Stimulated activated CD4-positive, alpha-beta T cell treated with anti-CD3 and anti-CD28 coated beads, Interleukin-15, amount 100 ng/mL, for 1 hour (primary cell): ENCODE results near the gene HAUS1.
"Not testable (repeated sequence)": the region's sequence is repeated elsewhere in the genome, so short reads cannot be mapped to it uniquely, and the experiment has no call there.

Experiments used
- DNase-seq, 2 donors: peaks; one replicate each; pipeline ENCODE4 v3.0.0-alpha.2; 2020; ENCODE audit warnings: low read depth in 1 of 2, low spot score in 1 of 2

Gene HAUS1

DNA sequence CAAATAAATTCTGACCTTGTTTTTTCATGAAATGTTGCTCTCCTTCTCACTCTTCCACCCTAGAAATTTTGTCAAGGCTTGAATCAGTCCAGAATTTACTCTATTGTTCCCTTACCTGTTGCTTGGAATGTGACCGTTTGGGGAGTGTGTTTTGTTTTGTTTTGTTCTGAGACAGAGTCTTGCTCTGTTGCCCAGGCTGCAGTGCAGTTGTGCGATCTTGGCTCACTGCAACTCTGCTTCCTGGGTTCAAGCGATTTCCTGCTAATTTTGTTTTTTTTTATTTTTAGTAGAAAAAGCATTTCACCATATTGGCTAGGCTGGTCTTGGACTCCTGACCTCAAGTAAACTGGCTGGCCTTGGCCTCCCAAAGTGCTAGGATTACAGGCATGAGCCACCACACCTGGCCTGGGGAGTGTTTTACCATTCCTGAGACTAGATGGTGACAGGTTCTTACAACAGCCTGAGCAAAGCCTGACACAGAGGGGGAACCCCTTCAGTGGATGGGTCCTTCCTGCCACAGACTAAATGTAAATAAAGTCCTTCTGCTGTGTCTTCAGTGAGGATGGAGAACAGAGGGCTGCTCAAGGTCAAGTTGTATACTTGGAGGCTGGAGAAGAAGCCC, 52.0 kb downstream of the HAUS1 start:
- DNase-seq, result no peak

DNA sequence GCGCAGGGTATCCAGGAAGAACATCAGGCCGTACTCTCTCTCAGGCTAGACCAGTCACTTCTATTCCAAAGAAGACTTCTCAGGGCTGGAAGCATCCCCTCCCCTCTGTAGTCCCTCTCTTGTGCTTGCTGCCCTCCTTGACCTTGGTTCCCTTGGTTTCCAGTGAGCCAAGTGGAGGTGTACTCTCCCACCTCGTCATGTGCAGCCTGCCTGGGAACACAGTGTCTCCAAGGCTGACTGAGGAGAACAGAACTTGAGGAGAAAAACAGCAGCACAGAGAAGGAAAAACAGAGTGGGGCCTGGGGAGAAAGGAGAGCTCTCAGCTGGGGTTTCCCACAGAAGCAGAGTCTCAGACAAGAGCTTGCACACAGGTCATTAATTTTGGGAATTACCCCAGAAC, 52.7 kb downstream of the HAUS1 start:
- DNase-seq, result no peak

DNA sequence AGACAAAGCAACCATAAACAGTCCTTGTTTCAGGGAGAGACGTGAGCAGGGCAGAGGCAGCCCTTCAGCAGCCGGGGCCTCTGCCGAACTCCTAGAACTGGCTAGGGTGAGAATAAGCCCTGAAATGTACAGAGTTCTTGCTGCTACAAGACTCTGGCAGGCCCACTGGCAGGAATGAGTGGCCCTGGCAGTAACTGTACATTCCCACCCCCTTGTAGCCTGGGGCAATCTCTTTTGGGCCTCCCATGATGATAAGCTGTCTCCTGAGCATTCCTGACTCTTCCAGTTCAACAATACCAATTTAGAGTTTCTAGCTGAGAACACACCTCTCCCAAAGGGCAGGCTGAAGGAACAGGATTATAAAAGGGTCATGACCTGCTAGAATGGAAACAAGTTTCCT, 54.3 kb downstream of the HAUS1 start:
- DNase-seq, result no peak

DNA sequence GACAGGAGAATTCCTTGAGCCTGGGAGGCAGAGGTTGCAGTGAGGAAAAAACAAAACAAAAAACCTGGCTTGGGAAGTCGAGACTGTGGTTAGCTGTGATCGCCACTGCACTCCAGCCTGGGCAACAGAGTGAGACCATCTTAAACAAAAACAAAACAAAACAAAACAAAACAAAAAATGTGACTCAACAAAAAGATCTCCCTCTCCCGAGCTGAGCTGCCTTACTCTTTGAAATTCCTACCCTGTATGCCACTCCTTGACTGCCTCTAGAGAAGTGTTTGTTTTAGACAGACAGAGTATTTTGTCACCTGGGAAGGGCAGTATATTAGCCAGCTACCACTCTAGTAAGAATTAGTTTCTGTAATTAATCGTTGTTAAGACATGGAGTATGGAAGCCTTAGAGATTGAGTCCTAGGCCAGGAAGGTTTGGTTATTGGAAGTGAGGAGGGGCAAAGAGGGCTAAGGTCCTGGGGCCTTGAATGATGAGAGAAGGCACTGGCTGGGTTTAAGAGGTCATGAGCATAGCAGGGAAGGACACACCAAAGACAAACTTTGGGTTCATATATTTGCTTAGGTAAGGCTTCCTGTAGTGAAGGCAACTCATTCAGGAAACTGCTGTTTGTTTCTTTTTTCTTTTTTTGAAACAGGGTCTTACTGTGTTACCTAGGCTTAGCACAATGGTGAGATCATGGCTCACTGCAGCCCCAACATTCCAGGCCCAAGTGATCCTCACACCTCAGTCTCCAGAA, 56.0 kb downstream of the HAUS1 start:
- DNase-seq, result no peak

DNA sequence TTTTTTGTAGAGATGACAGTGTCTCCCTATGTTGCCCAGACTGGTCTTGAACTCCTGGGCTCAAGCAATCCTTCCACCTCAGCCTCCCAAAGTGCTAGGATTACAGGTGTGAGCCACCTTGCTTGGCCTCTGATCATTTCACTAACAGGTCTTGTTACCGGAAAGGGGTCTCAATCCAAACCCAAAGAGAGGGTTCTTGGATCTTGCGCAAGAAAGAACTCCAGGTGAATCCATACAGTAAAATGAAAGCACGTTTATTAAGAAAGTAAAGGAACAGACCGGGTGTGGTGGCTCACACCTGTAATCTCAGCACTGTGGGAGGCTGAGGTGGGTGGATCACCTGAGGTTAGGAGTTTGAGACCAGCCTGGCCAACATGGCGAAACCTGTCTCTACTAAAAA, 56.7 kb downstream of the HAUS1 start:
- not testable (repeated sequence) for DNase-seq

DNA sequence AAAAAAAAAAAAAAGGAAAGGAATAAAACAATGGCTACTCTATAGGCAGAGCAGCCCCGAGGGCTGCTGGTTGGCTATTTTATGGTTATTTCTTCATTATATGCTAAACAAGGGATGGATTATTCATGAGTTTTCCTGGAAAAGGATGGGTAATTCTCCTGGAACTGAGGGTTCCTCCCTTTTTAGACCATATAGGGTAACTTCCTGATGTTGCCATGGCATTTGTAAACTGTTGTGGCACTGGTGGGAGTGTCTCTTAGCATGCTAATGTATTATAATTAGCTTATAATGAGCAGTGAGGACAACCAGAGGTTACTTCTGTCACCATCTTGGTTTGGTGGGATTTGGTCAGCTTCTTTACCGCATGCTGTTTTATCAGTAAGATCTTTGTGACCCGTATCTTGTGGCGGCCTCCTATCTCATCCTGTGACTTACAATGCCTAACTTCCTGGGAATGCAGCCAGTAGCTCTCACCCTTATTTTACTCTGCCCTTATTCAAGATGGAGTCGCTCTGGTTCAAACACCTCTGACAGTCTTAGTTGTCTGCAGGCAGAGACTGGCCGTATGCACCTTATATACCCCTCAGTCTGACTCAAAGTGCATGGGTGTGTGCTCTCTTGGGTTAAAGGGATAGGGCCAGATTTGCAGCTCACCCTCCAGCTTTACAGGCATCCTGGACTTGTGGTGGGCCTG, 57.7 kb downstream of the HAUS1 start:
- DNase-seq, result no peak

DNA sequence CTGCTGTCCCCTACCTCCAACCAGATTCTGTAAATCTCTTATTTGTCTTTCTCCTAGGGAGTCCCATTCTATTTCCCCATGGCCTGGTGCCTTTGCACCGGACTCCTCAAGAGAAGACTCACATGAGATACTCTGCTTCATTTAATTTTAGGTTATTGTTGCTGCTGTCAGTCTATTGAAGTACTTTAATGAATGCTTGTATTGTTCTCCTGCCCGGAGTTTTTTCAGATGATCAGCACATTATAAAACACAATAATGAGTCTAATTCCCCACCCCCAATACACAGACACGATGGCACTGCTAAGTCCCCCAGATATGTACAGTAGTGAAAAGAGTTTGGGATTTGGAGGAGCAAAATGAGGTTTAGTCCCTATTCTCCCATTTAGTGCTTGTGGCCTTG, 58.9 kb downstream of the HAUS1 start:
- DNase-seq, result no peak

DNA sequence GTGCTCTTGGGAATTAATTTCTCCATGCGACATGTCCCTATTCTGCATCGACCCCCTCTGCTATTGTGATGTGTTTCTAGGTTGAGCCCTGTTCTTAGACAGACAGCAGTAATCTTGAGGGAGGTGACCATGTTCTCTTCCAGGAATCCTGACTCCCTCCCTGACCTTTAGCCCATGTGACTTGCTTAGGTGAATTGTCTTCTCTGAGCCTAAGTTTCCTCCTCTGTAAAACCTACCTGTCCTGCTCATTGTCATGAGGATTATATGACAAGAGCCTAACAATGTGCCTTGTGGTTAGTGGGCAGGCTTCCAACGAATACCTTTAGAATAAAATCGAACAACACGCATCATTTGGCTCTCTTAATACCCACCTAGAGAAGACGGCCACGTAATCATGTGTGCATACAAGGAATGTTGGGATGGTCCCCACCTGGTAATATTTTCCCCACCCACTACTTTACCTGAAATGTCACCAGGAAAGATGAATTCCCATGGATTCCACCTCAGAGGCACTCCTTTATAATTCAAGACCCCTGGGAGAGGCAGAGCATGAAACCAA, 59.8 kb downstream of the HAUS1 start:
- no peak for DNase-seq

DNA sequence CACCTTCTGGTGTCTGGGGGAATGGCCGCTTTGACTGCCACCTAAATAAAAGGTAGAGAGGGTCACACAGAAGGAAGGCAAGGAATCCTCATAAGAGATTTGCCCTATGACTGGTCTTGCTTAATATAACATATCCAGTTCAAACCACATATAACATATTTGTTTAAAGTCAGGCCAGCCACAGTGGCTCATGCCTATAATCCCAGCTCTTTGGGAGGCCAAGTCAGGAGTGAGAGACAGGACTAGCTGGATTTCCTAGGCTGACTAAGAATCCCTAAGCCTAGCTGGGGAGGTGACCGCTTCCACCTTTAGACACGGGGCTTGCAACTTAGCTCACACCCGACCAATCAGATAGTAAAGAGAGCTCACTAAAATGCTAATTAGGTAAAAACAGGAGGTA, 60.3 kb downstream of the HAUS1 start:
- DNase-seq, result not testable (repeated sequence)

DNA sequence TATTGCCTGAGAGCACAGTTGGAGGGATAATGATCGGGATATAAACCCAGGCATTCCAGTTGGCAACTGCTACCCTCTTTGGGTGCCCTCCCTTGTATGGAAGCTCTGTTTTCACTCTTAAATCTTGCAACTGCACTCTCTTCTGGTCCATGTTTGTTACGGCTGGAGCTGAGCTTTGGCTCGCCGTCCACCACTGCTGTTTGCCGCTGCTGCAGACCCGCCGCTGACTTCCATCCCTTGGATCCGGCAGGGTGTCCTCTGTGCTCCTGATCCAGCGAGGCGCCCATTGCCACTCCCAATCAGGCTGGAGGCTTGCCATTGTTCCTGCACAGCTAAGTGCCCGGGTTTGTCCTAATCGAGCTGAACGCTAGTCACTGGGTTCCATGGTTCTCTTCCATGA, 60.7 kb downstream of the HAUS1 start:
- DNase-seq, result no peak

DNA sequence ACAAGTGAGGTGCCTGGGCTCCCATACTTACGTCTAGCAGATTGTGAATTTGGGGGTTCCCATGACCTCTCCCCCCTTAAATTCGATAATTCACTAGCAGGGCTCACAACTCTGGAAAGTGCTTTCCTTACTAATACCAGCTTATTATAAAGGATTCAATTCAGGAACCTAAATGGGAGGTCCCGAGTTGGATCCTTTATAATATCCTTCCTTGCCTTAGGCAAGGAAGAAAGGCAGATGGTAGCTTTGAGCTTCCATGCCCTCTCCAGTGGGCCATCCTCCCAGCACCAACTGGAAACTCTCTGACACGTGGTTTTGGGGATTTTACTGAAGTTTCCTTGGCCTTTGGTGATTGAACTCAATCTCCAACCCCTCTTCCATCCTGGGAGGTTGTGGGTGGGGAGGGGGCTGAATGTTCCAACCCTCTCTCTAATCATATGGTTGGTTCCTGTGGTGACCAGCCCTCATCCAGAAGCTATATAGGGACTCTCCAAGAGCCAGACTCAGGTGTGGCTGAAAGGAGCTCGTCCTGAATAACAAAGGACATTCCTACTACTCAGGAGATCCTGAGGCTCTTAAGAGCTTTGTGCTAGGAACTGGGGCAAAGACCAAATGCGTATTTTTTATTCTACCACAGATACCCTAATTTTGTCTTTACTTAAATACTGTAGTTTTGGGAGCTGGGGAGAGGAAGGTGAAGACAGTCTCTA, 62.2 kb downstream of the HAUS1 start:
- no peak for DNase-seq

DNA sequence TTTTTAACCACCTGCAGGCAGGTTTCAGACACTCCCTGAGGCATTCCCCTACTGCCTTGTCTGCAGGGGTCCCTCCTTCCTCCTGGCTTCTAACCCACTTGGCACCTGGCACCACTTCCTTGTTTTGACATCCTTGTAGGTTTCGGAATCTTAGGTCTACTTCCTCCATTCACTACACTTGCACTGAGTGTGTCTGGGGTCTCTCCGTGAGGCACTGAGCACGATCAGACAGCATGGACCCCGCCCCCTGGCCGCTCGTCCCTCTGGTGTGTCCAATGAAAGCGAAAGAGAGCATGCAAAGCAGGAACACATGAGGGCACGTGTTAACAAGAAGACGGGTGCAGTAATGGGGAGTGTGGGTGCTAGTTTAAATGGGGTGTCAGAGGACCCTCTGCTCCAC, 63.8 kb downstream of the HAUS1 start:
- no peak for DNase-seq

DNA sequence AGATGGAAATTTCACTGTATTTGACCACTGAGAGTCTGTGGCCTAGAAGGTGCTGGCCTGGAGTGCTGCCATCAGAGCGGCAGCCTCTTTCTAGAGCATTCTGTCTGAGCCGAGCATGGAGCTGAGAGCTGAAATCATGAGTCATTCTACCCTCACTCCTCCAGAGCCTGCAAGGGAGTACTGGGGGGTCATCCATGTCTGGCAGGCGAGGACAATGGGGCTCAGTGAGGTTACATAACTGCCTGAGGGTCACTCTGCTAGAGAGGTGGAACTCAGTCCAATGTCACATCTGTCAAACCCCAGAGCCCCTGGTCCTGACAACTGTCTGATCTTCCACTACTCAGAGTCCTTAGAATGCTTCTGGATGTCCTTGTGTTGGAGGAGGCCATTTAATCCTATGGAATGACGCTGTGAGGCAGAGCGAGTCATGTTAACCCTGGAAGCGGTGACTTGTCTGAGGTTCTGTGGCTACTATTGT, 65.3 kb downstream of the HAUS1 start:
- DNase-seq, result no peak

DNA sequence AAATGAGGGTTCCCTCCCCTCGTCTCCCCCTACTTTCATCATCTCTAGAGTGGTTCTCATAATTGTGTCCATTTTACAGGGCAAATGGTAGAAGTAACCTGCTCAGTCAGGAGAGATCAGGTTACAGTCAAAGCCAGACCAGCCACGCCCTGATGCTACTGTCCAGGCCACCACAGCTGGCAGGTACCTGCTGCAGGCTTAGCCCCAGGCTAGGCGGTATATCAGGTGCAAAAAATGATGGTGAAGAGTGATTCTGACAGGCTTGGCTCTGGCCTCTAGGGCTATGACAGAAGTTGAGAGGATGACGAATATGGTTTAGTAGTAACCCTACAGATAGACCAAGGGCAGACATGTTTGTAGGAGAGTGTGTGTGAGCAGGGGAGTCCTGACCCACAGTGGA, 67.1 kb downstream of the HAUS1 start:
- DNase-seq, result no peak

DNA sequence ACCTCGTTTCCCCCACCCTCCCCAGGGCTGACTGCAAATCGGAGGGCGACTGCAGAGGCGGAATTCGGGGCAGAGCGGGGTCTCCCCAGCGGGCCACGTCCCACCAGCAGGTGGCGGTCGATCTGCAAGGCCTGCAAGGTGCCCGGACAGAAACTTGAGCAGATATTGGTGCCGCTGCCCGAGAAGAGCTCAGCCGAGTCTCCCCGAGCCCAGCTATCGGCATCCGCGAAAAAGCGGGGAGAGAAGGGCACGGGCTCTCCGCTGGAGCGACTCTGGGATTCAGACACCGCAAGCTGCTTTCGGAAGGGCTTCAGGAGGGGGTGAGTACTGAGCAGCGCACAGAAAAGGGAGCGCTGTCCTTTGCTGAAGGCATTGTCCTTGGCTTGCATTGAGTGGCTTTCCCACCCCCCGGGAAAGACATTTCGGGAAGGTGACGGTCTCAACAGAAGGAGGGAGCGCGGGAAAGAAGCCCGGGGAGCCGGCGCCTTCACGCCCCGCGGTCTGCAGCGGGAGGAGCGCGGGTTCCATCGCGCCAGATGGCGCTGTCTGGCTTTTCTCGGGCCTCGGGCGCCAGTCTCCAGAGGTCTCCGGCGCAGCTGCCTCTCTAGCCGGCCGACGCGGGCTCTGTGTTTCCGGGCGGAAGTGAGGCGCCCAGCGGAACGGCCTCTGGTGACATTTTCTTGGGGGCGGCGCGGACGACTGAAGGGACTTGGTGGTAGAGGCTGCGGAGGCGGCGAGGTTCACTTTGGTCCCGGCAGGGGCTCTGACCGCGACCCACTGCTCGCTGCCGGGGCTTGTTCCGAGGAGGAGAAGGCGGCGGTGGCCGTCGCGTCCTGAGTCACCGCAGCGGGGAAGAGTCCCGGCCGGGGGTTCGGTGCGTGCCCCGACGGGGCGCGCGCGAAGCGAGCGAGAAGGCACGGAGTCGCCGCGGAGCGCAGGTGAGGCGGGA, 69.5 kb downstream of the HAUS1 start:
- peak; percentile 84 to 89 for DNase-seq

DNA sequence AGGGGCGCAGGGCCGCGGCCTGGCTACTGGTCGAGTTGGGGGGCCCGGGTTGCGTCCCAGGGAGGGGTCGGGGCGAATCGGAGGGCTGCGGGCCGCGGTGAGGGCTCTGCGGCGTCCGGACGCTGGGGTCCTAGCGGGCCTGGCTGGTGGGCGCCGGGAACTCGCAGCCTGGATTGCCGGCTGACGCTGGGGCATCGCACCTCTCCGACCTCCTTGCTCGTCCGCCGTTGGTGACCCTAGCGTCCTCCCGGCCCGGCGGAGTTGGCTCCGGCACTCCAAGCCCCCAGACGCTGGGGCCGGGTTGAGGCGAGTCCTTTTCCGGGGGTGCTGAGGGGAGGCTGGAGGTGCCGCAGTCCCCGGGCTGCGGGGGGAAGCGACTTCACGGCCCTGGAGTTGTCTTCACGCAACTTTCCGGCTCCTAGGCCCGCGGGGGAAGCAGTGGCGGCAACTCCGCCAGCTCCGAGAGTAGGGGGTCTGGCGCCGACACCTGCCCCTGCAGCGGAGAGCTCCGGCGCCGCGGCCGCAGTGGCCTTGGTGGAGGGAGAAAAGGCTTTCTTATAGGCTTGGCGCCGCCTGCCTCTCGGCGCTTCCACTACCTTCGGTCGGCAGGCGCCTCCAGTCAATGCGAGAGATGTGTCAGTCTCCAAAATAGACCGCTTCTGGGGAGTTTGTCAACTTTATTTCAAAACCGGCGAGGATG, 70.3 kb downstream of the HAUS1 start:
- DNase-seq, result peak in 1 of 2 donors; percentile 26

DNA sequence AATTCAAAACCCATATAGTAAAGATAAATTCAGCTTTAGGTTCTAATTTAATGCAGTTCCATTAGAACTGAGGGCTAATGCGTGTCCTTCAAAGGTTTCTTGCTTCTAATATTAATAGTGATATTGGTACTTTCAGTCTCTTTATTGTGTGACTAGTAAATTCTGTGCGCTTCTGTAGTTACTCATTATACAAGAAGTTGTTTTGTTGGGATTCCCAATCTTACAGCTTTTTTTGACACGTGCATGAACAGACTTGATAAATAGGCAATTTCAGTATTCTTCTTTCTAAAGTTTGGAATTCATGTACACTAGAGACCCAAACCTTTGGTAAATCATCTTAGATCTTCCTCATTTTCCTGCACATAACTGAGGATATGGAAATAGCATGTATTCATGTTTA, 71.8 kb downstream of the HAUS1 start:
- no peak for DNase-seq
